GM18861 (cell line): ENCODE data around the gene HIRIP3.

ENCODE experiments used
- ATAC-seq: cut with Tn5 transposase; IDR thresholded peaks from one replicate; pipeline ENCODE4 v1.9.1; 2021; ENCODE audit not compliant: unreplicated experiment

HIRIP3 gene

GRCh38 chr16:29984764-29985147, 10.7 kb downstream of the HIRIP3 start:
- ATAC-seq: no peak

- no peak for ATAC-seq
Measured at GRCh38 chr16:29984137-29984763, 11.2 kb downstream of the HIRIP3 start.

GRCh38 chr16:29983420-29984136, 11.8 kb downstream of the HIRIP3 start:
- no peak for ATAC-seq

GRCh38 chr16:29982560-29983419, 12.6 kb downstream of the HIRIP3 start:
- ATAC-seq: no peak

- no peak for ATAC-seq
Measured at GRCh38 chr16:29978564-29979270, 16.7 kb downstream of the HIRIP3 start.

GRCh38 chr16:29978081-29978480, 17.3 kb downstream of the HIRIP3 start:
- no peak for ATAC-seq

GRCh38 chr16:29977063-29977825, 18.2 kb downstream of the HIRIP3 start:
- no peak for ATAC-seq

GRCh38 chr16:29975811-29976511, 19.5 kb downstream of the HIRIP3 start:
- ATAC-seq: no peak

GRCh38 chr16:29975134-29975538, 20.3 kb downstream of the HIRIP3 start:
- ATAC-seq: no peak

- ATAC-seq: no peak
Measured at GRCh38 chr16:29974291-29975133, 20.9 kb downstream of the HIRIP3 start.

- peak; percentile 87 for ATAC-seq
Measured at GRCh38 chr16:29973384-29974246, 21.8 kb downstream of the HIRIP3 start, which contains the start of gene TAOK2. TSS of gene TAOK2 (plus strand) at chr16:29973868. CDS start at chr16:29977773, 3,905 bp downstream.

GRCh38 chr16:29972992-29973383, 22.4 kb downstream of the HIRIP3 start:
- ATAC-seq: no peak

GRCh38 chr16:29972500-29972899, 22.9 kb downstream of the HIRIP3 start:
- no peak for ATAC-seq

- ATAC-seq: no peak
Measured at GRCh38 chr16:29971304-29971703, 24.1 kb downstream of the HIRIP3 start.

- ATAC-seq: no peak
Measured at GRCh38 chr16:29968205-29968604, 27.2 kb downstream of the HIRIP3 start.

GRCh38 chr16:29963021-29963743, 32.2 kb downstream of the HIRIP3 start:
- ATAC-seq: no peak

- no peak for ATAC-seq
Measured at GRCh38 chr16:29962344-29962994, 32.9 kb downstream of the HIRIP3 start.
